ENCODE data around the gene ISG20.

DNA sequence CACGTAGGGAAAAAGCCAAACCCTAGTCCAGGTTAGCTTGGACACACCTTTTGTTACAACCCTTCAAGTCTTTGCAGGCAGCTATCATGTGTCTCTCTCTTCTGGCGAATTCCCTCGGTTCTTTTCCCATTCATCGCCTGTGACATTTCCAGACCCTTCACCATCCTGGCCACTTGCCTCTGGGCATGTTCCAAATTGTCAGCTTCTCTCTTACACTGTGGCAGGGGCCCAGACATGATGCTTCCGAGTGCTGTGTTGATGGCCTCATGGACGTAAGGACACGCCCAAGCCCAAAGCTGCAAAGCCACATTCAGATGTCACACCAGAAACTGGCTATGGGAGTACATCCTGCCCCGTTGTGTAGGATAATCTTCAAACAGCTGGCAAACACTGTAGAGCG lies 58.5 kb downstream of the ISG20 start:
- no peak for TF ChIP-seq TAF1 (conservative IDR thresholded peaks at IDR 0.05)
- TF ChIP-seq, protein P1, sequence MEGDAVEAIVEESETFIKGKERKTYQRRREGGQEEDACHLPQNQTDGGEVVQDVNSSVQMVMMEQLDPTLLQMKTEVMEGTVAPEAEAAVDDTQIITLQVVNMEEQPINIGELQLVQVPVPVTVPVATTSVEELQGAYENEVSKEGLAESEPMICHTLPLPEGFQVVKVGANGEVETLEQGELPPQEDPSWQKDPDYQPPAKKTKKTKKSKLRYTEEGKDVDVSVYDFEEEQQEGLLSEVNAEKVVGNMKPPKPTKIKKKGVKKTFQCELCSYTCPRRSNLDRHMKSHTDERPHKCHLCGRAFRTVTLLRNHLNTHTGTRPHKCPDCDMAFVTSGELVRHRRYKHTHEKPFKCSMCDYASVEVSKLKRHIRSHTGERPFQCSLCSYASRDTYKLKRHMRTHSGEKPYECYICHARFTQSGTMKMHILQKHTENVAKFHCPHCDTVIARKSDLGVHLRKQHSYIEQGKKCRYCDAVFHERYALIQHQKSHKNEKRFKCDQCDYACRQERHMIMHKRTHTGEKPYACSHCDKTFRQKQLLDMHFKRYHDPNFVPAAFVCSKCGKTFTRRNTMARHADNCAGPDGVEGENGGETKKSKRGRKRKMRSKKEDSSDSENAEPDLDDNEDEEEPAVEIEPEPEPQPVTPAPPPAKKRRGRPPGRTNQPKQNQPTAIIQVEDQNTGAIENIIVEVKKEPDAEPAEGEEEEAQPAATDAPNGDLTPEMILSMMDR (IDR thresholded peaks at IDR 0.05; ENCODE audit: low read depth, low read length, missing input control) = no peak
